Endothelial cell of umbilical vein (primary cell): ENCODE data around the gene IGFBP7. TPM values are rescaled to one million over a fixed set of nuclear protein-coding genes. Genes with fewer than 3 reads are reported as not detected.
A peak's percentile ranks its signal among the peaks of the same experiment; 100 is the strongest.

Experiments used
- BruUV-seq: library from RNA; stranded (reverse); fragments of 400-500 nt; replicated peaks from 2 replicates; lab custom pipeline; 2021; lab: Mats Ljungman, UMichigan
- CTCF ChIA-PET: fragments of 300-600, 350-600 bp; sonication (Branson Sonifier 250); formaldehyde crosslinking; loops from one replicate; lab custom pipeline; 2021; ENCODE audit warnings: antibody characterized with exemption, inconsistent platforms; lab: Charles Lee
- POLR2A ChIA-PET: fragments of 300-600, 350-600 bp; sonication (Branson Sonifier 250); formaldehyde crosslinking; loops from one replicate; lab custom pipeline; 2021; ENCODE audit warnings: antibody characterized with exemption, inconsistent platforms; lab: Charles Lee
- DNase-seq: peaks from one replicate; pipeline ENCODE4 v3.0.0-alpha.2; 2011; ENCODE audit warnings: low read depth, low spot score
- FAIRE-seq: peaks from 2 replicates; lab custom pipeline; 2011; peaks lifted over from hg19 to GRCh38; lab: Jason Lieb, UNC
- H2AFZ ChIP-seq: 2 replicates; pipeline ENCODE4 v1.6.0; 2012; ENCODE audit warnings: low read depth, low read length, control low read depth, inconsistent platforms
- H3K27ac ChIP-seq: 2 replicates; pipeline ENCODE4 v1.5.1; 2011; ENCODE audit warnings: low read depth, mild to moderate bottlenecking, control low read depth, low read length, moderate library complexity; ENCODE audit not compliant: insufficient read depth
- H3K27me3 ChIP-seq, 2 experiments: 2 replicates each; pipeline versions ENCODE4 v1.6.0 to v1.6.1; 2011; ENCODE audit warnings: low read length in 2 of 2, mixed read lengths in 1 of 2; ENCODE audit not compliant: control insufficient read depth in 2 of 2, insufficient read depth in 2 of 2
- H3K36me3 ChIP-seq, 2 experiments: 2 replicates in 1 of 2; 3 replicates in 1 of 2; pipeline ENCODE4 v1.5.1; 2011; ENCODE audit warnings: low read length in 2 of 2, mild to moderate bottlenecking in 1 of 2, moderate library complexity in 1 of 2; ENCODE audit not compliant: control insufficient read depth in 2 of 2, insufficient read depth in 2 of 2; ENCODE audit errors: extremely low read depth in 1 of 2
- H3K4me1 ChIP-seq: 3 replicates; pipeline ENCODE4 v1.5.1; 2011; ENCODE audit warnings: mild to moderate bottlenecking, low read length; ENCODE audit not compliant: control insufficient read depth, insufficient read depth; ENCODE audit errors: extremely low read depth
- H3K4me2 ChIP-seq: 2 replicates; pipeline ENCODE4 v1.6.1; 2011; ENCODE audit warnings: low read length, control low read depth, mixed read lengths; ENCODE audit not compliant: insufficient read depth
- H3K4me3 ChIP-seq, 3 experiments: fragments of 200-600 bp in 1 of 3; sonication (generic), shearing (Covaris generic) in 1 of 3; replicated peaks in 1 of 3; 2 replicates each; pipeline ENCODE4 v1.5.1; 2011 to 2016; ENCODE audit warnings: control low read depth in 3 of 3, low read length in 3 of 3, mild to moderate bottlenecking in 2 of 3, inconsistent platforms in 1 of 3, low read depth in 1 of 3, moderate library complexity in 1 of 3; ENCODE audit not compliant: insufficient read depth in 1 of 3
- H3K79me2 ChIP-seq: 2 replicates; pipeline ENCODE4 v1.6.0; 2012; ENCODE audit warnings: low read length, inconsistent platforms; ENCODE audit not compliant: control insufficient read depth, insufficient read depth
- H3K9ac ChIP-seq: replicated peaks from 2 replicates; pipeline ENCODE3; 2011; ENCODE audit warnings: low read length, control low read depth; ENCODE audit not compliant: insufficient read depth; ENCODE audit errors: extremely low read depth
- H3K9me1 ChIP-seq: replicated peaks from 3 replicates; pipeline ENCODE4 v1.6.0; 2011; ENCODE audit warnings: mild to moderate bottlenecking, low read length; ENCODE audit not compliant: control insufficient read depth, insufficient read depth; ENCODE audit errors: extremely low read depth
- H3K9me3 ChIP-seq: replicated peaks from 2 replicates; pipeline ENCODE4 v1.5.1; 2012; ENCODE audit warnings: low read length, inconsistent platforms; ENCODE audit not compliant: control insufficient read depth, insufficient read depth
- H4K20me1 ChIP-seq: replicated peaks from 2 replicates; pipeline ENCODE3; 2011; ENCODE audit warnings: mild to moderate bottlenecking, low read length; ENCODE audit not compliant: control insufficient read depth, insufficient read depth; ENCODE audit errors: extremely low read depth
- EZH2 ChIP-seq: IDR thresholded peaks from 2 replicates; pipeline ENCODE4 v1.6.1; 2012; ENCODE audit warnings: borderline replicate concordance, low read depth, mild to moderate bottlenecking, moderate library complexity, low read length, inconsistent platforms; ENCODE audit not compliant: severe bottlenecking
- FOS ChIP-seq: IDR thresholded peaks from 2 replicates; pipeline ENCODE4 v1.6.1; 2011; ENCODE audit warnings: mild to moderate bottlenecking, low read length, moderate library complexity, borderline replicate concordance; ENCODE audit not compliant: insufficient read depth
- GATA2 ChIP-seq: IDR thresholded peaks from 2 replicates; pipeline ENCODE4 v1.7.0; 2011; ENCODE audit warnings: low read depth, mild to moderate bottlenecking, moderate library complexity, mixed read lengths, low read length; ENCODE audit not compliant: insufficient read length, insufficient read depth
- JUN ChIP-seq: IDR thresholded peaks from 2 replicates; pipeline ENCODE4 v1.6.1; 2011; ENCODE audit warnings: borderline replicate concordance, low read depth; ENCODE audit not compliant: insufficient read length, insufficient read depth
- MAX ChIP-seq: IDR thresholded peaks from 2 replicates; pipeline ENCODE4 v1.6.1; 2011; ENCODE audit not compliant: insufficient read depth, insufficient read length
- MYC ChIP-seq: IDR thresholded peaks from one replicate; pipeline ENCODE4 v1.6.1; 2011; ENCODE audit warnings: mild to moderate bottlenecking, low read depth, low read length
- POLR2A ChIP-seq: IDR thresholded peaks from 2 replicates; pipeline ENCODE4 v1.6.1; 2012; ENCODE audit warnings: low read depth, mild to moderate bottlenecking, control low read depth, low read length
- POLR2AphosphoS5 ChIP-seq: IDR thresholded peaks from 2 replicates; pipeline ENCODE4 v1.6.1; 2012; ENCODE audit warnings: low read depth, mild to moderate bottlenecking, control low read depth, low read length, moderate library complexity; ENCODE audit not compliant: insufficient read depth
- dilution Hi-C: fragments of 300-500 bp; cut with MboI; formaldehyde crosslinking; loops from one replicate; pipeline ENCODE4 v1.15.0; 2019; ENCODE audit warnings: low sequenced_read_pairs; ENCODE audit not compliant: extremely low pct_ligation_motif_present
- intact Hi-C: fragments of 100-400 bp; cut with micrococcal nuclease; formaldehyde crosslinking; loops from one replicate; pipeline ENCODE4 v1.10.0; 2022
- polyA plus RNA-seq, 4 experiments: library from polyadenylated mRNA; depleted of rRNA in 3 of 4; stranded (reverse) in 3 of 4; unstranded in 1 of 4; fragments of >200 nt; gene quantifications; 2 replicates each; pipeline versions ENCODE4 v1.2.1 to v1.2.3, GENCODE V29; 2011 to 2012; ENCODE audit warnings: missing spikeins in 1 of 4
- total RNA-seq: library from RNA; stranded (reverse); gene quantifications from 2 replicates; pipeline ENCODE4 v1.2.3, GENCODE V29; 2021
- TF ChIP-seq, protein P1 (sequence below), 2 donors: IDR thresholded peaks; 1 replicate in 1 of 2; 2 replicates in 1 of 2; pipeline ENCODE4 v1.5.1; 2011; ENCODE audit warnings: low read length in 2 of 2, mild to moderate bottlenecking in 2 of 2, moderate library complexity in 2 of 2, control low read depth in 1 of 2, inconsistent platforms in 1 of 2, low read depth in 1 of 2; ENCODE audit not compliant: insufficient read depth in 1 of 2; ENCODE audit errors: extremely low read depth in 1 of 2

The IGFBP7 gene
- total and polyA plus RNA-seq, 2 donors (not counting 3 experiments of a cell fraction or from before 2014, with no cell fraction given): 526 to 770 TPM

- peak overlapping the region; percentile 58 for H2AFZ ChIP-seq
- DNase-seq (no peak), FAIRE-seq (no peak)
- H3K79me2 ChIP-seq: peaks cover 53% of the 10 kb centered on the region
- POLR2A ChIA-PET: interaction anchor here (0.7 to 1.6 kb wide), 4 partner anchors 28 to 132 kb away, joined by 3 to 7 read pairs (median 4); partner anchors contain the start of gene NOA1
- CTCF ChIA-PET: interaction anchor here (1.2 to 2.3 kb wide), 3 partner anchors 10 to 54 kb away, joined by 3 to 10 read pairs (median 9); no protein-coding TSS in a partner anchor
- H3K27me3 ChIP-seq: no peaks in the 10 kb centered on the region
- TF ChIP-seq JUN (no peak), EZH2 (no peak), MYC (no peak), POLR2A (no peak), FOS (no peak), MAX (no peak), POLR2AphosphoS5 (no peak), GATA2 (no peak)
- TF ChIP-seq, protein P1, sequence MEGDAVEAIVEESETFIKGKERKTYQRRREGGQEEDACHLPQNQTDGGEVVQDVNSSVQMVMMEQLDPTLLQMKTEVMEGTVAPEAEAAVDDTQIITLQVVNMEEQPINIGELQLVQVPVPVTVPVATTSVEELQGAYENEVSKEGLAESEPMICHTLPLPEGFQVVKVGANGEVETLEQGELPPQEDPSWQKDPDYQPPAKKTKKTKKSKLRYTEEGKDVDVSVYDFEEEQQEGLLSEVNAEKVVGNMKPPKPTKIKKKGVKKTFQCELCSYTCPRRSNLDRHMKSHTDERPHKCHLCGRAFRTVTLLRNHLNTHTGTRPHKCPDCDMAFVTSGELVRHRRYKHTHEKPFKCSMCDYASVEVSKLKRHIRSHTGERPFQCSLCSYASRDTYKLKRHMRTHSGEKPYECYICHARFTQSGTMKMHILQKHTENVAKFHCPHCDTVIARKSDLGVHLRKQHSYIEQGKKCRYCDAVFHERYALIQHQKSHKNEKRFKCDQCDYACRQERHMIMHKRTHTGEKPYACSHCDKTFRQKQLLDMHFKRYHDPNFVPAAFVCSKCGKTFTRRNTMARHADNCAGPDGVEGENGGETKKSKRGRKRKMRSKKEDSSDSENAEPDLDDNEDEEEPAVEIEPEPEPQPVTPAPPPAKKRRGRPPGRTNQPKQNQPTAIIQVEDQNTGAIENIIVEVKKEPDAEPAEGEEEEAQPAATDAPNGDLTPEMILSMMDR (IDR thresholded peaks at IDR 0.05; ENCODE audit: extremely low read depth in 1 of 2, insufficient read depth in 1 of 2, low read depth in 1 of 2, low read length in 2 of 2): no peak
- H3K4me1 ChIP-seq: peaks cover 25% of the 10 kb centered on the region
- no peaks in the 10 kb centered on the region for H3K9me3 ChIP-seq
- H3K4me3 ChIP-seq: peak overlapping the region; percentile 85 to 95 (median 95)
- peak overlapping the region; percentile 95 for H3K9ac ChIP-seq
- dilution Hi-C loops: no loop called here
- peak overlapping the region; percentile 68 for H3K4me2 ChIP-seq
- peaks cover 0 to 2% of the 10 kb centered on the region in 2 experiments for H3K36me3 ChIP-seq
- no TSS peak for BruUV-seq
- H3K9me1 ChIP-seq: no peaks in the 10 kb centered on the region
- peak overlapping the region; percentile 54 for H3K27ac ChIP-seq
- intact Hi-C loops: no loop called here
- no peaks in the 10 kb centered on the region for H4K20me1 ChIP-seq
Observed at GRCh38 chr4:57109411-57109846, 756 bp downstream of the IGFBP7 start.
